Panc1 (cell line): ENCODE results near the gene ADAT3. TPM values are rescaled to one million over a fixed set of nuclear protein-coding genes. Genes with fewer than 3 reads are reported as not detected.

ENCODE experiments used
- ATAC-seq: fragments of 200-7000 bp; cut with Tn5 transposase; 2 replicates; pipeline ENCODE4 v1.9.1; 2020; ENCODE audit warnings: mild to moderate bottlenecking, moderate library complexity
- BruUV-seq: library from RNA; stranded (reverse); fragments of 400-500 nt; replicated peaks from 2 replicates; lab custom pipeline; 2021; lab: Mats Ljungman, UMichigan
- CTCF ChIA-PET: fragments of 300-600 bp; sonication (Branson Sonifier 250); formaldehyde crosslinking; loops from one replicate; lab custom pipeline; 2022; ENCODE audit warnings: antibody characterized with exemption; lab: Charles Lee
- POLR2A ChIA-PET: fragments of 300-600 bp; sonication (Branson Sonifier 250); formaldehyde crosslinking; loops from one replicate; lab custom pipeline; 2022; ENCODE audit warnings: antibody characterized with exemption; lab: Charles Lee
- DNase-seq: peaks from one replicate; pipeline ENCODE4 v3.0.0-alpha.2; 2010; ENCODE audit warnings: low read depth, low spot score
- H3K27ac ChIP-seq: 2 replicates; pipeline ENCODE4 v1.5.1; 2011; ENCODE audit warnings: mild to moderate bottlenecking, low read length, inconsistent platforms
- H3K27me3 ChIP-seq: fragments of 200-500 bp; sonication (Bioruptor generic); 2 replicates; pipeline ENCODE4 v1.6.0; 2014; ENCODE audit warnings: low read length, inconsistent platforms; ENCODE audit not compliant: control insufficient read depth, insufficient read depth
- H3K36me3 ChIP-seq: fragments of 200-500 bp; sonication (Bioruptor generic); 2 replicates; pipeline ENCODE4 v1.5.1; 2014; ENCODE audit warnings: inconsistent platforms, mild to moderate bottlenecking, low read length, moderate library complexity; ENCODE audit not compliant: control insufficient read depth, insufficient read depth
- H3K4me1 ChIP-seq: 2 replicates; pipeline ENCODE4 v1.5.1; 2011; ENCODE audit warnings: inconsistent platforms, mild to moderate bottlenecking, low read length, moderate library complexity; ENCODE audit not compliant: control insufficient read depth, insufficient read depth
- H3K4me3 ChIP-seq, 2 experiments: 2 replicates each; pipeline ENCODE4 v1.5.1; 2011 to 2012; ENCODE audit warnings: low read depth in 2 of 2, low read length in 2 of 2, mild to moderate bottlenecking in 2 of 2, inconsistent platforms in 1 of 2, moderate library complexity in 1 of 2
- H3K9me3 ChIP-seq: fragments of 200-500 bp; sonication (Bioruptor generic); 2 replicates; pipeline ENCODE4 v1.5.1; 2014; ENCODE audit warnings: low read depth, mild to moderate bottlenecking, inconsistent platforms, low read length, moderate library complexity; ENCODE audit not compliant: control insufficient read depth, insufficient read depth
- CTCF ChIP-seq: fragments of 450-650 bp; IDR thresholded peaks from 2 replicates; pipeline ENCODE4 v1.5.1; 2017; ENCODE audit warnings: mild to moderate bottlenecking
- POLR2AphosphoS5 ChIP-seq: IDR thresholded peaks from 2 replicates; pipeline ENCODE4 v1.6.1; 2012; ENCODE audit warnings: mild to moderate bottlenecking, low read depth, low read length, moderate library complexity
- SIN3A ChIP-seq: IDR thresholded peaks from 2 replicates; pipeline ENCODE4 v1.6.1; 2012; ENCODE audit warnings: low read depth, mild to moderate bottlenecking, low read length, moderate library complexity, borderline replicate concordance; ENCODE audit not compliant: insufficient read depth
- TCF7L2 ChIP-seq: IDR thresholded peaks from 2 replicates; pipeline ENCODE4 v1.6.1; 2011; ENCODE audit warnings: mild to moderate bottlenecking, low read depth, low read length, inconsistent platforms
- in situ Hi-C: cut with HindIII; loops from 2 replicates; pipeline ENCODE4 v1.10.0; 2016; ENCODE audit warnings: low sequenced_read_pairs, low pct_unique_long_range_greater_than_20kb
- intact Hi-C: fragments of 100-400 bp; cut with micrococcal nuclease; formaldehyde crosslinking; loops from one replicate; pipeline ENCODE4 v1.10.0; 2022; ENCODE audit not compliant: unreplicated experiment
- total RNA-seq: library from RNA; stranded (reverse); gene quantifications from one replicate; pipeline ENCODE4 v1.2.1, GENCODE V29; 2021; ENCODE audit not compliant: unreplicated experiment
- TF ChIP-seq, protein P1 (sequence below), 2 experiments: IDR thresholded peaks; 2 replicates each; pipeline ENCODE4 v1.6.1; 2011 to 2012; ENCODE audit warnings: low read depth in 2 of 2, control low read depth in 1 of 2, low read length in 1 of 2, mild to moderate bottlenecking in 1 of 2, moderate library complexity in 1 of 2; ENCODE audit not compliant: insufficient read depth in 1 of 2

ADAT3 gene
- total RNA-seq, 1 experiment from 2014 or later = 8.9 TPM

DNA sequence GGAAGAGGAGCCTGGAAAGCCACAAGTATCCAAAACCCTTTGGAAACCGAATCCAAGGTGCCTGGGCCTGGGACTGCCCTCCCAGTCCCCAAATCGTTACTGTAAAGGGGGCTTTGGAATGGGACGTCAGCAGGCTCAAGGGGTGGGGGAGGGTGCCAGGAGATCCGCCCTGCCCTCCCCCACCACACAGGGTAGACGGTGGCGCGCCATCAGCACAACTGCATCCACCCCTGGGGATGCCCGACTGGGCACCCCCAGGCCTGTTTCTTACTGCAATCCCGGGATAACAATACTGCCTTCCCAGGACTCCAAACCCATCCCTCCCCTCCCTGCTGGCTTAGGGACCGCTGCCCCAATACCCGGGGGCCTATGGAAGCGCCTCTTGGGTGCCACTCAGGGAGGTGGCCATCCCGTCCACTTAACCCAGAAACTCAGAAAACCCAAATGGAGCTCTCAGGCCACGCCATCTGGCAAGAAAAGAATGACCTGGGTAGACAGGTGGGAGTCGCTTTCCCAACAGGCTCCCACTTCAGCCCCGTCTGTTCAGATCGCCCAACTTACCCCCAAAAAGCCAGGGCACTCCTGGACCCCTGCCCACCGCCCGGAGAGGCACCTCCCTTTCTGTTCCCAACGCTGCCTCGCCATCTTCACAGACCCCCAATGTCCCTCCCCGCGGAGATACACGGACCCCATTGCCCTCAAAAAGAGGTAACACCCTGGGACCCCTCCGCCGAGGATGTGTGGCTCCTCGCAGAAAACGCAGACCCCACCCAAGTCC lies 44.2 kb upstream of the ADAT3 start:
- DNase-seq (no peak), ATAC-seq (no peak)
- BruUV-seq = no TSS peak
- Histone ChIP-seq H3K36me3 (peaks cover 5% of the 10 kb centered on the region; the same call in 1 of the 2 replicates), H3K27ac (peak overlapping the region; percentile 88), H3K4me3 (peak overlapping the region; percentile 76 to 80), H3K9me3 (no peaks in the 10 kb centered on the region), H3K4me1 (peaks cover 23% of the 10 kb centered on the region), H3K27me3 (no peaks in the 10 kb centered on the region)
- POLR2A ChIA-PET = no interaction called here
- CTCF ChIA-PET = interaction anchor here (0.6 kb wide), 1 partner anchor 64 kb away, joined by 4 read pairs; no protein-coding TSS in a partner anchor
- no peak for TF ChIP-seq SIN3A
- no peak for TF ChIP-seq CTCF
- TF ChIP-seq POLR2AphosphoS5 = no peak
- TF ChIP-seq TCF7L2 = no peak
- intact Hi-C loops (no loop called here), in situ Hi-C loops (no loop called here)

GRCh38 chr19:1861599-1862031 lies 43.6 kb upstream of the ADAT3 start:
- no peaks in the 10 kb centered on the region for H3K9me3 ChIP-seq
- DNase-seq (no peak), ATAC-seq (no peak)
- H3K27ac ChIP-seq = peak overlapping the region; percentile 88
- ChIA-PET CTCF (no interaction called here), POLR2A (no interaction called here)
- peaks cover 5% of the 10 kb centered on the region; the same call in 1 of the 2 replicates for H3K36me3 ChIP-seq
- TSS peak; percentile 78 for BruUV-seq
- intact Hi-C loops = no loop called here
- no peak; the same call in 1 of the 2 replicates for TF ChIP-seq SIN3A
- TF ChIP-seq CTCF = no peak
- no peak for TF ChIP-seq POLR2AphosphoS5
- TF ChIP-seq, protein P1, sequence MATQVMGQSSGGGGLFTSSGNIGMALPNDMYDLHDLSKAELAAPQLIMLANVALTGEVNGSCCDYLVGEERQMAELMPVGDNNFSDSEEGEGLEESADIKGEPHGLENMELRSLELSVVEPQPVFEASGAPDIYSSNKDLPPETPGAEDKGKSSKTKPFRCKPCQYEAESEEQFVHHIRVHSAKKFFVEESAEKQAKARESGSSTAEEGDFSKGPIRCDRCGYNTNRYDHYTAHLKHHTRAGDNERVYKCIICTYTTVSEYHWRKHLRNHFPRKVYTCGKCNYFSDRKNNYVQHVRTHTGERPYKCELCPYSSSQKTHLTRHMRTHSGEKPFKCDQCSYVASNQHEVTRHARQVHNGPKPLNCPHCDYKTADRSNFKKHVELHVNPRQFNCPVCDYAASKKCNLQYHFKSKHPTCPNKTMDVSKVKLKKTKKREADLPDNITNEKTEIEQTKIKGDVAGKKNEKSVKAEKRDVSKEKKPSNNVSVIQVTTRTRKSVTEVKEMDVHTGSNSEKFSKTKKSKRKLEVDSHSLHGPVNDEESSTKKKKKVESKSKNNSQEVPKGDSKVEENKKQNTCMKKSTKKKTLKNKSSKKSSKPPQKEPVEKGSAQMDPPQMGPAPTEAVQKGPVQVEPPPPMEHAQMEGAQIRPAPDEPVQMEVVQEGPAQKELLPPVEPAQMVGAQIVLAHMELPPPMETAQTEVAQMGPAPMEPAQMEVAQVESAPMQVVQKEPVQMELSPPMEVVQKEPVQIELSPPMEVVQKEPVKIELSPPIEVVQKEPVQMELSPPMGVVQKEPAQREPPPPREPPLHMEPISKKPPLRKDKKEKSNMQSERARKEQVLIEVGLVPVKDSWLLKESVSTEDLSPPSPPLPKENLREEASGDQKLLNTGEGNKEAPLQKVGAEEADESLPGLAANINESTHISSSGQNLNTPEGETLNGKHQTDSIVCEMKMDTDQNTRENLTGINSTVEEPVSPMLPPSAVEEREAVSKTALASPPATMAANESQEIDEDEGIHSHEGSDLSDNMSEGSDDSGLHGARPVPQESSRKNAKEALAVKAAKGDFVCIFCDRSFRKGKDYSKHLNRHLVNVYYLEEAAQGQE (IDR thresholded peaks at IDR 0.05; ENCODE audit: insufficient read depth in 1 of 2, low read depth in 2 of 2, low read length in 1 of 2) = no peak
- no peak for TF ChIP-seq TCF7L2
- H3K4me1 ChIP-seq = peaks cover 18% of the 10 kb centered on the region
- peak overlapping the region; percentile 76 to 80 for H3K4me3 ChIP-seq
- no peaks in the 10 kb centered on the region for H3K27me3 ChIP-seq
- in situ Hi-C loops = no loop called here
